Right cardiac atrium (tissue), 5 donors: ENCODE data around the gene FKBP1B. TPM values are rescaled to one million over a fixed set of nuclear protein-coding genes. Genes with fewer than 3 reads are reported as not detected.
"Not testable (repeated sequence)": the region's sequence is repeated elsewhere in the genome, so short reads cannot be mapped to it uniquely, and the experiment has no call there.

Experiments used
- ATAC-seq, 2 donors: fragments of 200-7000 bp; cut with Tn5 transposase; one replicate each; pipeline versions ENCODE4 v1.8.0 to v1.9.1; 2020; ENCODE audit warnings: moderate library complexity in 2 of 2, mild to moderate bottlenecking in 1 of 2
- DNase-seq, 3 donors: peaks; one replicate each; pipeline ENCODE4 v3.0.0-alpha.2; 2020
- H3K27ac ChIP-seq: one replicate; pipeline ENCODE4 v1.5.1; 2013; ENCODE audit warnings: mild to moderate bottlenecking, low read length, control low read depth, moderate library complexity
- H3K27me3 ChIP-seq: one replicate; pipeline ENCODE4 v1.6.1; 2013; ENCODE audit not compliant: control insufficient read depth, insufficient read depth
- H3K4me1 ChIP-seq: one replicate; pipeline ENCODE4 v1.6.1; 2013; ENCODE audit warnings: low read length; ENCODE audit not compliant: control insufficient read depth, insufficient read depth
- H3K4me3 ChIP-seq: one replicate; pipeline ENCODE4 v1.5.1; 2013; ENCODE audit warnings: low read length, control low read depth
- H3K9me3 ChIP-seq: one replicate; pipeline ENCODE4 v1.6.1; 2013; ENCODE audit warnings: low read length; ENCODE audit not compliant: control insufficient read depth
- WGBS: extraction: QIAGEN DNeasy Blood & Tissue Kit; methylation state at CpG from one replicate; pipeline ENCODE4 v1.1.7; 2013; 5-methylcytosine and 5-hydroxymethylcytosine counted together
- intact Hi-C, 4 donors: fragments of 100-400 bp; cut with DNase I; formaldehyde crosslinking; loops; one replicate each; pipeline versions ENCODE4 v1.11.0 to v1.14.0; 2022 to 2023
- polyA plus RNA-seq: library from polyadenylated mRNA; stranded (reverse); fragments of 200-250 nt; gene quantifications from one replicate; pipeline ENCODE4 v1.2.3, GENCODE V29; 2013
- total RNA-seq, 4 donors: library from RNA; stranded (reverse); fragmentation: NEBNext Ultra II Directional; extraction: Animal tissue kit (Norgen Biotek cat#: 25700); gene quantifications; one replicate each; pipeline ENCODE4 v1.2.1, GENCODE V29; 2021
- donor health status: healthy with polysubstance abuse.
- donor health status: DM: no; HTN: yes; CAD: no.
- donor health status: DM: no; HTN: no; CAD: no.
- donor health status: DM: no; HTN: yes; CAD: no; lungs with severe emphysema.
- donor health status: DM: yes; HTN: yes; CAD: no.

FKBP1B gene
- total and polyA plus RNA-seq, 5 donors: 2.7 to 5.1 (median 4.3) TPM

DNA sequence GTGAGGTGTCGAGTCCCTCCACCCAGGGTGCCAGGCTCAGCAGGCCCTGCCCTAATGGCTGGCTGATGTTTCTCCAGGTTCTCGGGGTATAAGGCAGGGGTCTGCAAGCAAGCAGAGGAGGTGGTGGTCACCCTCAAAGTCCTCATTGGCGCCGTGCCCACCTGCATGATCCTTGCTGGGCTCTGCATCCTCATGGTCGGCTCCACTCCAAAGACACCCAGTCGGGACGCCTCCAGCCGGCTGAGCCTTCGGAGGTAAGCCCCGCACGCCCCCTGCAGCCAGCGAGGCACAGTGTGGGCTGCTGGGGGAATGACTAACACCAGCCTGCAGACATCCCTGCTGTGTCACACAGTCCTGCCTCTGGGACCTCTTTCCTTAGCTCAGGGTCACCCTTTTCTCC, 25.5 kb upstream of the FKBP1B start:
- 56% methylated on average over 12 of the region's 12 CpGs for WGBS
- intact Hi-C loops: no loop called here
- peak; percentile 27 to 36 for ATAC-seq
- Histone ChIP-seq H3K27me3 (no peaks in the 10 kb centered on the region), H3K4me3 (no peak overlapping the region), H3K4me1 (no peaks in the 10 kb centered on the region), H3K27ac (no peak overlapping the region), H3K9me3 (no peaks in the 10 kb centered on the region)
- DNase-seq: peak in 2 of 3 donors; percentile 70 to 73

DNA sequence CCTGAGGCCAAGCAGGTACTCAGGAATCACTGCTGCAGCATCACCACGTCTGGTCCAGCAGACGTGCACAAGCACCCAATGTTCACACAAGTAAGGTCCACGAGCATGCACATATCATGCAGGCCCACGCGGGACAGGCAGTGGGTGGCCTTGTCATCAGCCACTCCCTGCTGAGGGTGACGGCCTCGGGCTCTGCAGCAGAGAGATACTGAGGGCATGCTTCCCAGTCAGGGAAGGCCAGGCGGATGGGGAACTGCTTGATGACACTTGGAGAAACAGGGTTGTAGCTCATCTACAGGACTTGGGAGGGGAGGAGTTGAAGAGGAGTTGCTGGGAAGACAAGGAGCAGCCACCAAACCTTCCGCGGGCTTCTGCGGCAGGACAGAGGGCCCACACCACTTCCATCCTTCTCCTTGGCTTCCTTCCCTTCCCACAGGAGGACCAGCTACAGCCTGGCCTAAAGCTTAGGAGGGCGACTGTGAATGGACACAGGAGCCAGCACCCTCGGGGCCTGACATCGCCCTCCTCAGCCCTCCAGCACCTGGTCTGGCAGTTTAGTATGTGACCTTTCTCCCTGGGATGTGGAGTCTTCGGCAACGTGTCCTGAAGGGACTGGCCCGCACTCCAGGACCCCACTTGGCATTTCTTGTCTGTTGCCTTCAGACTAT, 24.4 kb upstream of the FKBP1B start:
- H3K4me3 ChIP-seq: no peak overlapping the region
- intact Hi-C loops: no loop called here
- WGBS: 89% methylated on average over 17 of the region's 17 CpGs
- no peak for DNase-seq
- no peaks in the 10 kb centered on the region for H3K27me3 ChIP-seq
- no peaks in the 10 kb centered on the region for H3K4me1 ChIP-seq
- no peak for ATAC-seq
- H3K27ac ChIP-seq: no peak overlapping the region
- no peaks in the 10 kb centered on the region for H3K9me3 ChIP-seq

DNA sequence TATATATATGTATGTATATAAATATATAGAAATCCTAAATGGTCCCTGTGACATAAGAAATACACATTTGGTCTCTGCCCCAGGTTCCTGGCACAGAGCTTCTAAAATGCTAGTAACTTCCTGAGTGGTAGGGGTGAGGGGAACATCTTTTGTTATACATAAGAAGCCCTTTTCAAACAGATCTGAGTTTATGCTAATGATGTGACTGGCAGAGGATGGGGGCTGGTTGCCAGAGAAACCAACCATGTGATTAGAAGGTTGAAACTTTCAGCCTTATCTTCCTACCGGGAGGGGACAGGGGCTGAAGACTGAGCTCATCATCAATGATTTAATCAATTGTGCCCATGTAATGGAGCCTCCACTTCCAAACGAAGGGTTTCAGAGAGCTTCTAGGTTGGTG, 23.3 kb upstream of the FKBP1B start:
- H3K4me1 ChIP-seq: no peaks in the 10 kb centered on the region
- WGBS: 49% methylated on average over 2 of the region's 2 CpGs
- no peak overlapping the region for H3K27ac ChIP-seq
- DNase-seq (no peak), ATAC-seq (no peak)
- intact Hi-C loops: no loop called here
- H3K4me3 ChIP-seq: no peak overlapping the region
- H3K9me3 ChIP-seq: no peaks in the 10 kb centered on the region
- H3K27me3 ChIP-seq: no peaks in the 10 kb centered on the region

DNA sequence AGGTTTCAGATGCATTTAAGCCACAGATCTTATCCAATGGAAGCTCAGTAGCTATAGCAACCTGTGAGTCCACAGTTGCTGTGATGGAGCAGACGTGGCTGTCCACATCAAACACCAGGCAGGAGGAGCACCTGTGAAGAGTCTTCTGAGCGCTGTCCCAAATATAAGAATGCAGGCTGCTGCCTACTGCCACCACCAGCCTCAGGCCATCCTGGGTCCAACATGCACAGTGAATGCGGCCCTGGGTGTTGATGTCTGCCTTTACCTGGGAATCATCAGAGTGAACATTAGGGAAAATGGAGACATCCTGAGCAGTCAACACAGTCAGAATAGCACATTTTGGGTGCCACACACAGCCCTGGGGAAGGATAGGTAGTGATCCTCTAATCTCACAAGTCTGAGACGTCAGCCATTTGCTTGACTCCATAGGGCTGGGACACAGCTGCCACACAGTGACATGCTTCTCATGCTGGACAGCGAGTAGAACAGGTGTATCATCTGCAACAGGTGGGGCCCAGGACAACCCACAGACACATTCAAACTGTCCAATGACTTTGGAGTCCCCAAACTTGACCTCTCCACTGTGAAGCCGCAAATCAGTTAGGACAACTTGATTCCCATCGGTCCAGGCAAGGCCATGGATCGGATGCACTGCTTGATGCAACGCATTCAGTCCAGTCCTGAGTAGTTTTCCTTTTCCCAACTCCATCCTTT, 10.6 kb upstream of the FKBP1B start:
- Histone ChIP-seq H3K4me3 (no peak overlapping the region), H3K27ac (no peak overlapping the region), H3K27me3 (no peaks in the 10 kb centered on the region), H3K4me1 (no peaks in the 10 kb centered on the region), H3K9me3 (no peaks in the 10 kb centered on the region)
- WGBS: 96% methylated on average over 9 of the region's 9 CpGs
- DNase-seq (no peak), ATAC-seq (no peak)
- intact Hi-C loops: no loop called here

DNA sequence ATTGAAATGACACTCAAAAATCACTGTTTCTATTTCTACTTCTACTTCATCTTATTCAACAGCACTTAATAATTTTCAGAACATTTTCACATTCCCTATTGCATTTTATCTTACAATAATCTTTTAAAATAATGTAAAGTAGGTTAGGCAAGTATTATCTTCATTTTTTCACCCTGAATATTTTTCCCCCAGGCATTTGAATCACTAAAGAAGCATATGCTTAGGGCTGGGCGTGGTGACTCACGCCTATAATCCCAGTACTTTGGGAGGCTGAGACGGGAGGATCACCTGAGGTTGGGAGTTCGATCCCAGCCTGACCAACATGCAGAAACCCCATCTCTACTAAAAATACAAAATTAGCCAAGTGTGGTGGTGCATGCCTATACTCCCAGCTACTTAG, 9.0 kb upstream of the FKBP1B start:
- Histone ChIP-seq H3K27ac (no peak overlapping the region), H3K27me3 (no peaks in the 10 kb centered on the region), H3K4me3 (no peak overlapping the region), H3K4me1 (no peaks in the 10 kb centered on the region), H3K9me3 (no peaks in the 10 kb centered on the region)
- DNase-seq (no peak), ATAC-seq (no peak)
- intact Hi-C loops: no loop called here
- 97% methylated on average over 4 of the region's 4 CpGs for WGBS

DNA sequence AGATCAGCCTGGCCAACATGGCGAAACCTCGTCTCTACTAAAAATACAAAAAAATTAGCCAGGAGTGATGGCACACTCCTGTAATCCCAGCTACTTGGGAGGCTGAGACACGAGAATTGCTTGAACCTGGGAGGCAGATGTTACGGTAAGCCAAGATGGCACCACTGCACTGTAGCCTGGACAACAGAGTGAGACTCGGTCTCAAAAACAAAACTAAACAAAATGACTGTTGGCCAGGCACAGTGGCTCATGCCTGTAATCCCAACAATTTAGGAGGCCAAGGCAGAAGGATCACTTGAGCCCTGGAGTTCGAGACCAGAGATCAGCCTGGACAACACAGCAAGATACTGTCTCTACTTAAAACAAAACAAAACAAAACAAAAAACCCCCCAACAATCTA, 6.4 kb upstream of the FKBP1B start:
- H3K9me3 ChIP-seq, DNase-seq, H3K27ac ChIP-seq, H3K4me1 ChIP-seq, H3K27me3 ChIP-seq, H3K4me3 ChIP-seq, ATAC-seq, intact Hi-C loops: not testable (repeated sequence)
- WGBS: 96% methylated on average over 6 of the region's 6 CpGs

DNA sequence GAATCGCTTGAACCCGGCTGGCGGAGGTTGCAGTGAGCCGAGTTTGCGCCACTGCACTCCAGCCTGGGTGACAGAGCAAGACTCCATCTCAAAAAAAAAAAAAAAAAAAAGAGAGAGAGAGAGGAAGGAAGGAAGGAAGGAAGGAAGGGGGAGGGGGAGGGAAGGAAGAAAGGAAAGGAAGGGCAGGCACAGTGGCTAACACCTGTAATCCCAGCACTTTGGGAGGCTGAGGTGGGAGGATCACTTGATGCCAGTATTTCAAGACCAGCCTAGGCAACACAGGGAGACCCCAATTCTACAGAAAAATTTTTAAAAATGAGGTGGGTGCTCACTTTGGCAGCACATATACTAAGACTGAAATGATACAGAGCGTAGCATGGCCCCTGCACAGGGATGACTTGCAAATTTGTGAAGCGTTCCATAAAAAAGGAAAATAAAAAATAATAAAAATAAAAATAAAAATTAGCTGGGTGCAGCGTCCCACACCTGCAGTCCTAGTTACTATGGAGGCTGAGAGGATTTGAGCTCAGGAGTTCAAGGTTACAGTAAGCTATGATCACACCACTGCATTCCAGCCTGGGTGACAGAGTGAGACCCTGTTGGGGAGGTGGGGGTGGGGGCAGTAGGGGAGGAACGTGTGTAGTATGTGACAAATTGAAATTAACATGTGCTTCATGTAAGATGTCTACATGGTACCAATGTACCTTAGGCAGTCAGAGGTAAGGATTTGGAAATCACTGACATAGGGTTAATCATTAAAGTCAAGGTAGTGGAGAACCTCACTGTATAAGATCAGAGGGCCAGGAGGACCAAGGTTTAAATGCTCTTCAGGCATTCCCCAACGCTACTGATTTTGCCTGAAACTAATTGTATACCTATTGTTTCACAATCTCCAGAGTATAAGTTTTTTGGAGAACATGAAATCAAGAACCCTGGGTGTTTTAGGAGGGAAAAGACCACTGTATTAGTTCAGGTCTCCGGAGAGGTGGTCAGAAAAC, 3.7 kb upstream of the FKBP1B start:
- peaks cover 2% of the 10 kb centered on the region for H3K4me1 ChIP-seq
- no peak overlapping the region for H3K27ac ChIP-seq
- H3K4me3 ChIP-seq: peak overlapping the region; percentile 58
- no peaks in the 10 kb centered on the region for H3K9me3 ChIP-seq
- DNase-seq (no peak), ATAC-seq (no peak)
- H3K27me3 ChIP-seq: no peaks in the 10 kb centered on the region
- 85% methylated on average over 11 of the region's 11 CpGs for WGBS
- intact Hi-C loops: no loop called here

DNA sequence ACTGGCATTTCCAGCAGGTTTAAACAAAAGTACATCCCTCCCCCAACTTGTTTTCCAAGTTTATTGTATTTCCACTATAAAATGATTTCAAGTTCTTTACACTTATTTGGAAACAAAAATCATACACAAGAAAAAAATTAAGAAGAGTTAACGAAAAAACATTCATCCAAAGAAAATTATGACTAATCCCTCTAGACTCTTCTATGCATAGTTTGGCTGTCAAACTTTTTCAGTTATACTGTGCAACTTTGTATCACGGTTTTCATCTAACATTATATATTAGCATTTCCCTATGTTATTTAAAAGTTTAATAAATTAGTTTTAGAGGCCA, 3.0 kb upstream of the FKBP1B start:
- H3K27me3 ChIP-seq: no peaks in the 10 kb centered on the region
- ATAC-seq (no peak), DNase-seq (no peak)
- peaks cover 2% of the 10 kb centered on the region for H3K4me1 ChIP-seq
- H3K4me3 ChIP-seq: peak overlapping the region; percentile 58
- WGBS: 3% methylated on average over 2 of the region's 2 CpGs
- no peaks in the 10 kb centered on the region for H3K9me3 ChIP-seq
- no peak overlapping the region for H3K27ac ChIP-seq
- intact Hi-C loops: no loop called here

DNA sequence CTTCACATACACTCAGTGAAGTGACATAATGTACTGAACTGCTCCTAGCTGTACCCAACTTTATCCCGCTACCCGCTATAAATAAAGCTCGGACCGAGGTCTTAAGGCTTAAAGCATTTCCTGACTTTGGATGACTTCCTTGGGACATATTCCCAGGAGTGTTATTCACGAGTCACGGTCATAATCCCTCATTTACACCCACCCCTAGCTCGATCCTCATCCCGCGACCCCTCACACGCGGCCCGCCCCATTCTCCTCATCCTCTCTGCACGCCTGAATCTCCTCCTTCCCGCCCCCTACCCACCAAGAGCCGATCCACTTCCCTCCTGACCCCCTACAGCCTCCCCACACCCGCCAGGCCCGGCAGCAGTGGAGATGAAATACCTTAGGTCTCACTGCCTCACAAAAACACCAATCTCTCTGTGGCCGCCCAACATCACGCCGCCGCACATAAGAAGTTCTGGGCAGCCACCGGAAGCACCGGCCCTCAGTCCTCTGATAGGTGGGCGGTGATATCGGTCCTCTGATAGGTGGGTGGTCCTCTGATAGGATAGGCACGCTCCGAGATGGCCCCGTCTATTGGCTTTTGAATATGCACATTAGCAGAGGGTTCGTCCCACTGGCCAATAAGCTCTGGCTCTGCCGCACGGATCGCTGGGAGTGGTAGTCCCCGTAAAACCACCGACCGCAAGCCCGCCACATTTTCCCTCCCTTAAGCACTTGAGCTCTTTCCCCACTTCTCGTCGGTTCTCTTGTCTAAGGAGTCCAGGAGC, 2.4 kb upstream of the FKBP1B start, which contains the start of gene WDCP:
TSS of gene WDCP (minus strand) at position 462 of the 773 bp plus-strand sequence. CDS start 7,897 bp downstream, outside the sequence.
- Histone ChIP-seq H3K27me3 (no peaks in the 10 kb centered on the region), H3K4me3 (peak within 1 kb of the TSS; percentile 58), H3K27ac (peak within 1 kb of the TSS; percentile 10), H3K9me3 (no peaks in the 10 kb centered on the region), H3K4me1 (peaks cover 2% of the 10 kb centered on the region)
- under 1% methylated on average over 38 of the region's 38 CpGs for WGBS
- DNase-seq (peak; percentile 95 to 98 (median 95)), ATAC-seq (peak; percentile 99 to 100)
- intact Hi-C loops: no loop called here

DNA sequence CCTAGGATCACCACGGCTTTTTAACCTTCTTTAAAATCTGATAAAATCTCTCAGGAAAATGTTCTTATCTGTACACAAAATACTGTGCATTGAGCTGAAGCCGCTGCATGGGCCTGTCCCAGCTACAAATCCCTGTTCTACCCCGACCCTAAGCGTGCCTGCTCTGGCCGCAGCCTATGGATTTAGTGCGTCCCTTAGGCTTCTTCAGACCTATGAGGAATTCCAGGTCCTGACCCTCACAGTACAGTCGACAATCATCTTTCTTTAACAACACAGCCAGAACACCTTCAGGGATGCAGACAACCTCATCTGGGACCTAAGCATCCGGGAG, 1.9 kb upstream of the FKBP1B start:
- ATAC-seq (no peak), DNase-seq (no peak)
- no peaks in the 10 kb centered on the region for H3K27me3 ChIP-seq
- no peak overlapping the region for H3K27ac ChIP-seq
- peaks cover 2% of the 10 kb centered on the region for H3K4me1 ChIP-seq
- peak overlapping the region; percentile 42 for H3K4me3 ChIP-seq
- intact Hi-C loops: no loop called here
- no peaks in the 10 kb centered on the region for H3K9me3 ChIP-seq
- WGBS: 31% methylated on average over 8 of the region's 8 CpGs
